GM21825 (cell line): ENCODE measurements around the gene PMM1.
"Not testable (repeated sequence)": the region's sequence is repeated elsewhere in the genome, so short reads cannot be mapped to it uniquely, and the experiment has no call there.

Experiments used
- ATAC-seq: cut with Tn5 transposase; IDR thresholded peaks from one replicate; pipeline ENCODE4 v1.9.1; 2021; ENCODE audit warnings: mild to moderate bottlenecking, moderate library complexity; ENCODE audit not compliant: unreplicated experiment

Gene PMM1

DNA sequence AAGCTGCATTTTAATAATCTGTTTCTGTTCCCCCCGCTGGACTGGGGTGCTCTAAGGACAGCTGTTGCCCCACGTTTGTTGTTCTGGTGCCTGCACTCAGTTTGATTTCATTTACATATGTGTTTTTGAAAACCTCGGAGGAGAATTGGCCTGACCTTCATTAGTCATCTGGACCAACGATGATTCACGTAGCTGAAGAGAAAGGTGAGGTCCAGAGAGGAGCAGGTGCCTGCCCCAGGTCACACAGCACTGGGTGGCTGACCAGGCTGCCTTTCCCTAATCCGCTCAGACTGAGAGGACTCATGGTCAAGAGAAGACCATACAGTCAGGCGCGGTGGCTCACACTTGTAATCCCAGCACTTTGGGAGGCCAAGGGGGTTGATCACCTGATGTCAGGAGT is 25.1 kb downstream of the PMM1 start:
- ATAC-seq: no peak

DNA sequence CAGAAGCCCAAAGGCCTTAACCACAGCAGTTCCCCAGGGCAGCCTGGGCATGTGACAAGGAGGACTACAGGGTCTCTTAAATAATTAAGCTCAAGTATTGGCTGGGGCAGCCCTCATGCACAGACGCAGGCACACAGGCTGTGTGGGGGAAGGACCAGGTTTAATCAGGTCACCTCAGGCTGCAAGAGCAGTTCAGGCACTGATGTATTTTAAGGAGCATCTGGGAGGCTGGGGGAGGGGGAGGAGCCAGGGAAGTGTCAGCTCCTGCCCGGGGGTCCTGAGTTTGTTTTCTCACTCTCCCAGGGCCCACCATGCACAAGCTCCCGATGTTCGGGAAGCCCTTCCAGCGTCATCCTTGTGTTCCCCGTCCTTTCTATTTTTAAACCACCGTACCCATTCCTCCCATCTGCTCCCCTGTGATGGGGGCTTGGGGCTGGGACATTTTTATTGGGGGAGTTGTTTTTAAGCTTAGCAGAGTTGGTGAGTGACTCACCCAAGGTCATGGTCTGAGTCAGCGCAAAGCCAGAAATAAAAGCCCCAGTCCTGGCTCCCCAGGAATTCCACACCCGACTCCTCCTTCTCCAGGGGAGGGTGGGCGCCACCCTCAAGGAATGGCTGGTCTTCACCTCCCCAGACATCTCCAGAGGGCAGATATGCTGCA is 26.5 kb downstream of the PMM1 start:
- no peak for ATAC-seq

- no peak for ATAC-seq
These were observed 27.2 kb downstream of the PMM1 start for GRCh38 chr22:41562461-41562860.

DNA sequence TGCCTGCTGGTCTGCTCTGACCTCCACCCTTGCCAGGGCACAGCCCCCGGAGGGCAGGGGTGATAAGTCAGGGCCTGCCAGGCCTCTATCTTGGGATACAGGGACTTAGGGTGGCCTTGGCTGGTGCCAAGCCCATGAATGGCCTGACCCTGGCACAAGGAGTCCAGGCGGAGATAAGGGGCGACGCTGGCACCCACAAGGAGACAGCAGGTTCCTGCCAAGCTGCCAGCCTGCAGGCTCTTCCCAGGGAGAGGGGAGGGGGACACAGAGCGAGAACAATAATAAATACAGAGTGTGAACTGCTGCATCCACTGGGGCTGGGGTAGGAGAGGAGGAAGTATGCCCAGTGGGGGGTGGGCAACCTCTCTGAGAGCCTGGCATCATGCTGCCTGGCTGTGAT is 27.9 kb downstream of the PMM1 start:
- no peak for ATAC-seq

DNA sequence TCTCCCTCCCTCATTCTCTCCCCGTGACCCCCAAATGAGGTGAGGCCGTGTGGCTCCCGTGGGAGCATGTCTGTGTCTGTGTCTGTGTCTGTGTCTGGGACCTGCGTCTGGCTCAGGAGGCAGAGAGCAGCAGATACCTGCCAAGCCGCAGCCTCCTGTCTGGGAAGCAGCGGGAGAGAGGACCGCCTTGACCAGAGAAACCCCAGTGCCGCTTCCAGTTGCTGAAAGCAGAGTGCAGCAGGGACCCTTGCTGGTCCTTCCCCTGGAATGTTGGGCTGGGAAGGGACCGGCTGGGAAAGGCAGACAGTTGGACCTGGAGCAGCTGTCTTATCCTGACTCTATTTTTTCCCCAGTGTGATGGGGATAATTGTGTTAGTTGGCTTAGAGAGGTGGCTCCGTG is 28.3 kb downstream of the PMM1 start:
- ATAC-seq: no peak

- no peak for ATAC-seq
These were observed 29.6 kb downstream of the PMM1 start for GRCh38 chr22:41560095-41560471.

GRCh38 chr22:41558241-41558630 is 31.4 kb downstream of the PMM1 start:
- ATAC-seq: not testable (repeated sequence)

GRCh38 chr22:41557401-41558240 is 32.0 kb downstream of the PMM1 start:
- no peak for ATAC-seq

GRCh38 chr22:41556561-41556960 is 33.1 kb downstream of the PMM1 start:
- ATAC-seq: no peak

DNA sequence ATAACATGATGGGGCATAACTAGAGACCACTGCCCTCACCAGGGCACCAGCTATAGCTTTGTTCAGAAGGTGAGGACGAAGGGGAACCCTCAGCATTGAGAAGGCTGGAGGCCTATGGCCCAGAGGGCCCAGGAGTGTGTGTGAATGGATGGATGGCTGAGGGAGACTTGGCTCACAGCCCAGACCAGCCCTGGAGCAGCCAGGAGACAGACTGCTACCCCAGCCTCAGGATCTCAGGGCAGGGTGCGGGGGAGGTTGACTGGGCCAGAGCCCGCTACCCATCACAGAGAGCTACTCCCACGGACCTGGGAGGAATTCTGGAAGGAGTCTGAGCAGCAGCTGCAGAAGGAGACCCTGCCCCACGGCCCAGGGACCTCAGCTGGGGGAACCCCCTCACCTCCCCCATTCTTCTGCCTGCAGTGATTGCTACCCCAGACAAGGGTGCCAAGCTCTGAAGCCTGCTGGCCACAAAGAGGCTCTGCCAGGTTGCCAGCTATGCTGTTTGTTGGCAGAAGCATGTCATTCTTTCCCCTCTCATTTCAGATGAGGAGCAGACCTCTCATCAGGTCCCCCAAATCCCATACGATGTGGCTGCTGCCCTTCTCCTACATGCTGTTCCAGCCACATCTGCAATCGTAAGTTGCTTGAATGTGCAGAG is 34.2 kb downstream of the PMM1 start:
- ATAC-seq: no peak

GRCh38 chr22:41551877-41552582 is 37.6 kb downstream of the PMM1 start:
- ATAC-seq: no peak

GRCh38 chr22:41550952-41551491 is 38.6 kb downstream of the PMM1 start:
- no peak for ATAC-seq

DNA sequence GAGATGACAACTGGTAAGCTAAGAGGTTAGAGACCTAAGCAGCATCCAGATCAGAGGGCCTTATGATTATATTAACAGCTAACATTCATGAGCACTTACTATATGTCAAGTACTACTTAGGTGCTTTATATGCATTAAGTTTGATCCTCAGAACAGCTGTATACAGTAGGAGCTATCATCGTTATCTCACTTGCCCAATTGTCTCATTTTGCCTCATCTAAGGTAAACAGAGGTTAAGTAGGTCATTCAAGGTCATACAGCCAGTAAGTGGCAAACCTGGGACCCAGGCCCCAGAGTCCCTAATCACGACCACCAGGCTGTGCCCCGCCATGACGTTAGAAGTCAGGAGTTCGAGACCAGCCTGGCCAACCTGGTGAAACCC is 40.8 kb downstream of the PMM1 start:
- ATAC-seq: no peak

- no peak for ATAC-seq
These were observed 44.8 kb downstream of the PMM1 start for GRCh38 chr22:41544671-41545476.

DNA sequence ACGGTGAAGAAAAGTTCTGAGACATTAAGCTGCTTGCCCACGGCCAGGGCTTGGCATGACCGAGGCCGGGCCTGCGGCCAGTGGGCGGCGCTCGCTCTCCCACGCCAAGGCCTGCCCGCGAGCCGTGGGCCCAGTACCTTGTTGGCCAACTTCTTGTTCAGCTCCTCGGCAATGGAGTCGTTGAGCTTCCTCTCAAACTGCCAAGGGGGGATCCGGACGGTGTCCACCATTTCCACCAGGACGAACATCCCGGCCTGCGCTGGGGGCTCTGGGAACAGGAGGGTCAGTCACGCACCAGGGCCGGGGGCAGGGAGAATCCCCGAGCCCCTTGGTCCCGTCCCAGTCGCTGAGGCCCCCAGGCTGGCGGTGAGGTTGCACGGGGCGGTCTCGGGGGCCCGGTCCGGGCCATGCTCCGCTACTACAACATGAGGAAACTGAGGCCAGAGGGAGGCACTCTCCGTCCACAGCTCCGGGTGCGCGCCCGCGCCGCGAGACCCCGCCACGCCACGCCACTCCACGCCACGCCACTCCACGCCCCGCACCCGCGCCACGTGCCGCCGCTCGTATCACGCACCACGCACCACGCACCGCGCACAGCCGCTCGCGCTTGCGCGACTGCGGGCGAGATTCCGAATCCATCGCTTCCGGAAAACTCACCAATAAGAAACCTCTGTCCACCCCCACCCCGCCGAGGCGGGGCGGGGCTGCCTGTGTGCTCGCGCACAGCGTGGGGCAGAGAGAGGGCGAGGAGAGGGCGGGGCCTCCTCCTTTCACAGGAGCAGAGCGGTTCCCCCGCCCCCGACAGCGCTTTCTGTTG is 45.6 kb downstream of the PMM1 start, which contains the start of gene POLR3H:
TSS of gene POLR3H (minus strand) at position 617 of the 817 bp plus-strand sequence. CDS start at position 248, 369 bp downstream.
- ATAC-seq: peak; percentile 89

DNA sequence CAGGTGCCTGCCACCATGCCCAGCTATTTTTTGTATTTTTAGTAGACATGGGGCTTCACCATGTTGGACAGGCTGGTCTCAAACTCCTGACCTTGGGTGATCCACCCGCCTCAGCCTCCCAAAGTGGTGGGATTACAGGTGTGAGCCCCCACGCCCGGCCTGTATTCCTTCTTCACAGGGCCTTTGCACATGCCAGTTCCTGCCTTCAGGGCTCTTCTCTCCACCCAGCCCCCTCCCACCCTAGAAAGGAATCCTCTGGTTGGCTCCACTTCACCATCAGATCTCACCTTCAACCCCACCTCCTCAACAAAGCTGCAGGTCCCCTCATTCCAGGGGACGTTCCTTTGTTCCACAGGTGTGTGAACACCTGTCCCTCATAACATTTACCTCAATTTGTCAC is 47.4 kb downstream of the PMM1 start:
- no peak for ATAC-seq

DNA sequence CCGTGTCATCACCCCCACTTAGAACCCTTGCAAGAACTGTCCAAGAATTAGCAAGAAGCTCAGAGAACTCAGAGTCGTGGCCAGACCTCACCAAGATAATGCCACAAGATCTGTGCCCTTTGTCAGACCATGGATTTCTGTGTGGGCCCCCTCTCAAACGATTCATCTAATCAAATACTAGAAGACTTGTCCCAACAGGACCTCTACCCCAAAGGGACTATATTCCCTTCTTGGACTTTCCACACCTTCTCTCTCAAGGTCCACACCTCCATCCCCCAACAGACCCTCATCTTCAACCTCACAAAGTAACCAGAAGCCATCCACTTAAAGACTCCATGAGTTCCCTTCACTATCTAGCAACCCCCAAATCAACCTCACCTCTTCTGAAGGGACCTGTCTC is 48.2 kb downstream of the PMM1 start:
- ATAC-seq: no peak

GRCh38 chr22:41540365-41540764 is 49.3 kb downstream of the PMM1 start:
- no peak for ATAC-seq

GRCh38 chr22:41540006-41540315 is 49.7 kb downstream of the PMM1 start:
- no peak for ATAC-seq
